IMR-90 (cell line): ENCODE results near the gene ARHGEF10L. TPM values are rescaled to one million over a fixed set of nuclear protein-coding genes. Genes with fewer than 3 reads are reported as not detected.
"Not testable (repeated sequence)": the region's sequence is repeated elsewhere in the genome, so short reads cannot be mapped to it uniquely, and the experiment has no call there.

Source experiments
- ATAC-seq: fragments of 200-7000 bp; cut with Tn5 transposase; 2 replicates; pipeline ENCODE4 v1.9.1; 2020; ENCODE audit warnings: low read depth, mild to moderate bottlenecking, moderate library complexity
- BruUV-seq: library from RNA; stranded (reverse); fragments of 400-500 nt; replicated peaks from 2 replicates; lab custom pipeline; 2021; lab: Mats Ljungman, UMichigan
- CTCF ChIA-PET: fragments of 300-600 bp; formaldehyde crosslinking; extraction: SDS; loops from one replicate; lab custom pipeline; 2021; ENCODE audit warnings: antibody characterized with exemption; lab: Yijun Ruan, JAX
- POLR2A ChIA-PET: fragments of 300-600 bp; sonication (Branson Sonifier 250); formaldehyde crosslinking; loops from one replicate; lab custom pipeline; 2022; ENCODE audit warnings: antibody characterized with exemption; ENCODE audit not compliant: unreplicated experiment; lab: Charles Lee
- DNase-seq: peaks from one replicate; pipeline ENCODE4 v3.0.0; 2013
- H2AFZ ChIP-seq: replicated peaks from 2 replicates; pipeline ENCODE3; 2013; ENCODE audit warnings: low read length, mild to moderate bottlenecking; ENCODE audit not compliant: poor library complexity
- H2AK5ac ChIP-seq: 2 replicates; pipeline ENCODE4 v1.6.1; 2013; ENCODE audit warnings: low read depth, low read length, inconsistent platforms
- H2AK9ac ChIP-seq: replicated peaks from 2 replicates; pipeline ENCODE3; 2013; ENCODE audit warnings: mild to moderate bottlenecking, low read depth, low read length, moderate library complexity; ENCODE audit not compliant: poor library complexity
- H2BK120ac ChIP-seq: 2 replicates; pipeline ENCODE4 v1.6.1; 2013; ENCODE audit warnings: low read depth, low read length, inconsistent platforms
- H2BK15ac ChIP-seq: 3 replicates; pipeline ENCODE4 v1.6.1; 2013; ENCODE audit warnings: low read depth, low read length, inconsistent platforms
- H2BK20ac ChIP-seq: 2 replicates; pipeline ENCODE4 v1.6.1; 2013; ENCODE audit warnings: low read depth, mild to moderate bottlenecking, inconsistent platforms, low read length, moderate library complexity
- H2BK5ac ChIP-seq: 2 replicates; pipeline ENCODE4 v1.6.1; 2013; ENCODE audit warnings: mild to moderate bottlenecking, low read depth, low read length, inconsistent platforms; ENCODE audit not compliant: poor library complexity, severe bottlenecking
- H3K14ac ChIP-seq: replicated peaks from 2 replicates; pipeline ENCODE4 v1.6.1; 2013; ENCODE audit warnings: low read depth, low read length, inconsistent platforms
- H3K18ac ChIP-seq: 2 replicates; pipeline ENCODE4 v1.6.1; 2013; ENCODE audit warnings: low read depth, low read length, control low read depth
- H3K23ac ChIP-seq: 2 replicates; pipeline ENCODE4 v1.6.1; 2013; ENCODE audit warnings: low read depth, low read length, inconsistent platforms
- H3K27ac ChIP-seq: 2 replicates; pipeline ENCODE4 v1.5.1; 2013; ENCODE audit warnings: mild to moderate bottlenecking, control low read depth, low read length; ENCODE audit not compliant: insufficient read depth
- H3K27me3 ChIP-seq: 2 replicates; pipeline ENCODE4 v1.6.1; 2013; ENCODE audit warnings: low read length; ENCODE audit not compliant: control insufficient read depth, insufficient read depth
- H3K36me3 ChIP-seq: 2 replicates; pipeline ENCODE4 v1.6.1; 2013; ENCODE audit warnings: low read length, mixed read lengths; ENCODE audit not compliant: control insufficient read depth, insufficient read depth
- H3K4ac ChIP-seq: 2 replicates; pipeline ENCODE4 v1.6.1; 2013; ENCODE audit warnings: low read depth, low read length, inconsistent platforms
- H3K4me1 ChIP-seq: 2 replicates; pipeline ENCODE4 v1.6.1; 2013; ENCODE audit warnings: low read length, mixed read lengths; ENCODE audit not compliant: control insufficient read depth, insufficient read depth
- H3K4me2 ChIP-seq: 2 replicates; pipeline ENCODE4 v1.6.1; 2013; ENCODE audit warnings: low read depth, mild to moderate bottlenecking, control low read depth, low read length, moderate library complexity
- H3K4me3 ChIP-seq: 2 replicates; pipeline ENCODE4 v1.5.1; 2013; ENCODE audit warnings: low read depth, mild to moderate bottlenecking, control low read depth, low read length, moderate library complexity; ENCODE audit not compliant: insufficient read depth
- H3K56ac ChIP-seq: 2 replicates; pipeline ENCODE4 v1.6.1; 2013; ENCODE audit warnings: low read length, inconsistent platforms; ENCODE audit not compliant: insufficient read depth; ENCODE audit errors: extremely low read depth
- H3K79me1 ChIP-seq, 2 experiments: 2 replicates each; pipeline ENCODE4 v1.6.1; 2013; ENCODE audit warnings: low read length in 2 of 2, inconsistent platforms in 1 of 2, low read depth in 1 of 2
- H3K9ac ChIP-seq: 2 replicates; pipeline ENCODE4 v1.6.1; 2013; ENCODE audit warnings: low read depth, low read length, control low read depth
- H3K9me1 ChIP-seq: 2 replicates; pipeline ENCODE4 v1.6.1; 2013; ENCODE audit warnings: low read length, inconsistent platforms; ENCODE audit not compliant: insufficient read depth
- H3K9me3 ChIP-seq: 2 replicates; pipeline ENCODE4 v1.6.1; 2013; ENCODE audit warnings: low read length; ENCODE audit not compliant: control insufficient read depth, insufficient read depth
- H4K20me1 ChIP-seq: 2 replicates; pipeline ENCODE4 v1.6.1; 2013; ENCODE audit warnings: low read length, inconsistent platforms; ENCODE audit not compliant: insufficient read depth
- H4K5ac ChIP-seq: 2 replicates; pipeline ENCODE4 v1.6.1; 2013; ENCODE audit warnings: mild to moderate bottlenecking, low read depth, low read length, control low read depth
- H4K8ac ChIP-seq, 2 experiments: 2 replicates each; pipeline ENCODE4 v1.6.1; 2013; ENCODE audit warnings: low read depth in 2 of 2, low read length in 2 of 2, control low read depth in 1 of 2, inconsistent platforms in 1 of 2
- H4K91ac ChIP-seq: 2 replicates; pipeline ENCODE4 v1.6.1; 2013; ENCODE audit warnings: low read depth, low read length, inconsistent platforms; ENCODE audit not compliant: insufficient read depth
- RAD21 ChIP-seq: IDR thresholded peaks from 2 replicates; pipeline ENCODE4 v1.6.1; 2012; ENCODE audit warnings: low read length, improper control_type of control experiment
- WGBS, 2 experiments: methylation state at CpG; one replicate each; pipeline versions ENCODE4 v1.1.5 to v1.1.7; 2013; ENCODE audit warnings: missing lambda C conversion rate in 2 of 2; ENCODE audit not compliant: insufficient read length in 1 of 2; ENCODE audit errors: extremely low coverage in 2 of 2; 5-methylcytosine and 5-hydroxymethylcytosine counted together
- dilution Hi-C: fragments of 300-500 bp; cut with HindIII; formaldehyde crosslinking; loops from one replicate; pipeline ENCODE4 v1.14.3; 2018; ENCODE audit warnings: low sequenced_read_pairs; ENCODE audit not compliant: unreplicated experiment
- in situ Hi-C: fragments of 300-500 bp; cut with MboI; formaldehyde crosslinking; loops from 3 replicates; pipeline ENCODE4 v1.14.3; 2019; ENCODE audit warnings: low sequenced_read_pairs, inconsistent platforms, mixed read lengths
- intact Hi-C: fragments of 100-400 bp; cut with micrococcal nuclease; formaldehyde crosslinking; loops from 2 replicates; pipeline ENCODE4 v1.10.0; 2022
- polyA plus RNA-seq, 3 experiments: library from polyadenylated mRNA; depleted of rRNA; stranded (reverse); fragments of >200 nt; gene quantifications; 2 replicates each; pipeline ENCODE4 v1.2.3, GENCODE V29; 2012; ENCODE audit warnings: low replicate concordance in 1 of 3
- total RNA-seq: library from RNA; depleted of rRNA; stranded (reverse); fragments of >200 nt; gene quantifications from 2 replicates; pipeline ENCODE4 v1.2.3, GENCODE V29; 2012

The ARHGEF10L gene
- total and polyA plus RNA-seq, 2 of the 4 experiments (the other 2 are of a cell fraction): 4.8 to 12.4 TPM

DNA sequence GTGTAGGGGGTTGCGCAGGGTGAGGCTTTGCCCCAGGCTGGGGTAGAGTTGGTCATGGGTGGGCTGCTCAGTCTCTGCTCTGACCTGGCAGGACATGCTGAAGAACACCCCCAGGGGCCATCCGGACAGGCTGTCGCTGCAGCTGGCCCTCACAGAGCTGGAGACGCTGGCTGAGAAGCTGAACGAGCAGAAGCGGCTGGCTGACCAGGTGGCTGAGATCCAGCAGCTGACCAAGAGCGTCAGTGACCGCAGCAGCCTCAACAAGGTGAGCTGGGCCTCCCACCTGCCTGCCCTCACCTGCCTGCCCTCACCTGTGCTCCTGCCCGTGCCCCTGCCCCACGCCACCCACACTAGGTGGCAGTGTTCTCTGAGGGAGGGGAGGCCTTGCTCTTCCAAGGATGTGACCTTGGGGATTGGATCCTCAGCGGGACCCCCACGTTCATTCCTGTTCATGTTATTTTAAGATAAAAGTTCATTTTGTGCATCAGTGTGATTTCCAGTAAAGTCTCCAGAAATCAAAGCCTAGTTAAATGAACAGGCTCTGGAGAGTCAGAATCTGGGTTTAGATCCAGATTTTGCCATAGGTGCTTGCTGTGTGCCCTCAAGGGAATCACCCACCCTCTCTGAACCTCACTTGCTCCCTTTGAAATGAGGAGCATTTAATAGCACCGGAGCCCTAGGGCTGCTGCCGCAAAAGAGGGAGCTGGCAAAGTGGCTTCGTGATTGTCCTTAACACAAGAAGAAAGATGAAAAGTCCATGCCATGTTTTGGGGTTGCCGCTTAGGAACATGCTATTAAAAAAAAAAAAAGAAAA is 87.9 kb downstream of the ARHGEF10L start (continued):
- no peak for TF ChIP-seq RAD21

DNA sequence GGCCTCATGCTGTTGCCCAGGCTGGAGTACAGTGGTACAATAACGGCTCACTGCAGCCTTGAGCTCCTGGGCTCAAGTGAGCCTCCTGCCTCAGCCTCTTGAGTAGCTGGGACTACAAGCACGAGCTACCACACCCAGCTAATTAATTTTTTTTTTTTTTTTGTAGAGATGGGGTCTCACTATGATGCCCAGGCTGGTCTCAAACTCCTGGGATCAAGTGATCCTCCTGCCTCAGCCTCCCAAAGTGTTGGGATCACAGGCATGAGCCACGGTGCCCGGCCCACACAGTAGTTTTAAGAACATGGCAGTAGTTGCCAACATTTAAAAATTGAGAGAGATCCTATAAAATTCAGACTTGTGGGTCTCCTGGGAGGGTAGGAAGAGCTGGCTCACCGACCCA is 89.5 kb downstream of the ARHGEF10L start:
- in situ Hi-C loops, intact Hi-C loops, H2AK9ac ChIP-seq, H4K8ac ChIP-seq, H3K9ac ChIP-seq, H3K4me2 ChIP-seq, H3K18ac ChIP-seq, H4K20me1 ChIP-seq, dilution Hi-C loops, H3K4me3 ChIP-seq, H2AK5ac ChIP-seq, H2BK5ac ChIP-seq, H2BK120ac ChIP-seq, H4K91ac ChIP-seq, H3K14ac ChIP-seq, H3K79me1 ChIP-seq, H2BK20ac ChIP-seq, H3K27ac ChIP-seq, H3K9me3 ChIP-seq, BruUV-seq, H2AFZ ChIP-seq, POLR2A ChIA-PET, H3K23ac ChIP-seq, ATAC-seq, H2BK15ac ChIP-seq, H3K27me3 ChIP-seq, H3K56ac ChIP-seq, H3K4ac ChIP-seq, DNase-seq, H4K5ac ChIP-seq: not testable (repeated sequence)
- Histone ChIP-seq H3K9me1 (peaks cover 17% of the 10 kb centered on the region), H3K4me1 (peaks cover 12% of the 10 kb centered on the region), H3K36me3 (peaks cover 25% of the 10 kb centered on the region)
- WGBS, 2 experiments: no CpG with 5 or more reads among the region's 5 CpGs
- CTCF ChIA-PET: interaction anchor here (0.6 kb wide), 1 partner anchor 134 kb away, joined by 7 read pairs; no protein-coding TSS in a partner anchor
